ENCODE data around the gene RHBDF1.

The RHBDF1 gene

GRCh38 chr16:64914-65255, 7.5 kb downstream of the RHBDF1 start:
- Histone ChIP-seq H3K27ac (no peak overlapping the region), H3K36me3 (replicated peaks) (peaks cover 43% of the 10 kb centered on the region), H3K27me3 (replicated peaks) (no peaks in the 10 kb centered on the region), H3K4me3 (ENCODE audit: low read depth, low read length) (no peak overlapping the region)
- TF ChIP-seq CTCF (IDR thresholded peaks at IDR 0.05; ENCODE audit: low read depth, low read length, missing control alignments): no peak
- in situ Hi-C loops (cut with HindIII; ENCODE audit: low pct_ligation_motif_present, low sequenced_read_pairs): no loop called here
- DNase-seq: no peak

DNA sequence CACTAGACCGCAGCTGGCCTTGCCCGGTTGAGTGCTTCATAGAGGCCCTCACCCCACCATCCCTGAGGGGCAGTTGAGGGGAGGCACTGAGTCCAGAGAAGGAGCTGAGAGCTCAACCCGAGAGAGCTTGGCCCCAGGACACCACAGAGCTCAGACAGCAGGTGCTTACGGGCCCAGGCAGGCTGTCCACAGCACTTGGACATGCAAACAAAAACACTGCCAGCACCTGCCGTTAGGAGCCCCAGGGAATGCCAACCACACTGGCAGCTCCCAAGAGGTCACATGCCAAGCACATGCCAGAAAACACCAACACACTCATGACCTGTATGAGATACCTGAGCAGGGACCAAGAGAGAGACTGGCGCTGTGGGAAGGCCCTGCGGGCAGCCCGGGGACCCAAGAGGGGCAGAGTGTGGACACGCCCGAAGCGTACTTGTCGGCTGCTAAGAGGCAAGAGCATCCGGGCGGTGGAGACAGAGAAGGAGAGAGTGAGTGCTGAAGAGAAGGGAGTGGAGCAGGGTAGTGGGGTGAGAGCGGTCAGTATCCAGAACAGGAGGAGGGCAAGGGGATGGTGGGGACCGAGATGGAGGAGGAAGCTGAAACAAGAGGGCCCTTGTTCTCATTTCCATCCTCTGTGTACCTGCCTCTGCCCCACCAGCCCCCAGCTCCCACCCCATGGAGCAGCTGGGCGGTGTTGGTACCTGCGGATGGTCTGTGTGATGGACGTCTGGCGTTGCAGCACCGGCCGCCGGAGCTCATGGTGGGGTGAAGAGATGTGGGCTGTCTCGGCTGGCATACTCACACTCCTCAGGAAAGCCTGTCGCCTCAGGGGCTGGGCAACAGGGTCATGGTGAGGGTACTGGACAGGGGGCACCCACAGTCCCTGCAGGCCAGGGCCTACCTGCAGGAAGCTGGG, 8.2 kb downstream of the RHBDF1 start:
- no peak overlapping the region for H3K27ac ChIP-seq
- no peak overlapping the region for H3K4me3 ChIP-seq (ENCODE audit: low read depth, low read length)
- no peak for DNase-seq
- no peak for TF ChIP-seq CTCF (IDR thresholded peaks at IDR 0.05; ENCODE audit: low read depth, low read length, missing control alignments)
- H3K27me3 ChIP-seq (replicated peaks): no peaks in the 10 kb centered on the region
- in situ Hi-C loops (cut with HindIII; ENCODE audit: low pct_ligation_motif_present, low sequenced_read_pairs): no loop called here
- H3K36me3 ChIP-seq (replicated peaks): peaks cover 49% of the 10 kb centered on the region

DNA sequence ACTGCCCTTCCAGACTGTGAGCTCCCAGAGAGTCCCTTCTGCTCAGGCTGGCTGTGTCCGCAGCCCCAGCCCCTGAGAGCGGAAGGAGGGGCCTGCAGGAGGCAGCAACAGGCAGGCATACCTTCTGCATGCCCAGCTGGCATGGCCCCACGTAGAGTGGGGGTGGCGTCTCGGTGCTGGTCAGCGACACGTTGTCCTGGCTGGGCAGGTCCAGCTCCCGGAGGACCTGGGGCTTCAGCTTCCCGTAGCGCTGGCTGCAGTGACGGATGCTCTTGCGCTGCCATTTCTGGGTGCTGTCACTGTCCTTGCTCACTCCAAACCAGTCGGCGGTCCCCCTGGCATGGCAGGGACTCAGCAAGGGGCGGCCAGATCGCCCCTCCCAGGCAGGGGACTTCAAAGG, 9.0 kb downstream of the RHBDF1 start:
- DNase-seq: no peak
- Histone ChIP-seq H3K27me3 (replicated peaks) (no peaks in the 10 kb centered on the region), H3K36me3 (replicated peaks) (peaks cover 57% of the 10 kb centered on the region), H3K4me3 (ENCODE audit: low read depth, low read length) (no peak overlapping the region), H3K27ac (no peak overlapping the region)
- in situ Hi-C loops (cut with HindIII; ENCODE audit: low pct_ligation_motif_present, low sequenced_read_pairs): no loop called here
- TF ChIP-seq CTCF (IDR thresholded peaks at IDR 0.05; ENCODE audit: low read depth, low read length, missing control alignments): no peak

- in situ Hi-C loops (cut with HindIII; ENCODE audit: low pct_ligation_motif_present, low sequenced_read_pairs): no loop called here
- no peak for DNase-seq
- Histone ChIP-seq H3K4me3 (ENCODE audit: low read depth, low read length) (no peak overlapping the region), H3K27ac (no peak overlapping the region), H3K36me3 (replicated peaks) (peaks cover 62% of the 10 kb centered on the region), H3K27me3 (replicated peaks) (no peaks in the 10 kb centered on the region)
- no peak for TF ChIP-seq CTCF (IDR thresholded peaks at IDR 0.05; ENCODE audit: low read depth, low read length, missing control alignments)
Observed at GRCh38 chr16:62968-63391, 9.5 kb downstream of the RHBDF1 start.

DNA sequence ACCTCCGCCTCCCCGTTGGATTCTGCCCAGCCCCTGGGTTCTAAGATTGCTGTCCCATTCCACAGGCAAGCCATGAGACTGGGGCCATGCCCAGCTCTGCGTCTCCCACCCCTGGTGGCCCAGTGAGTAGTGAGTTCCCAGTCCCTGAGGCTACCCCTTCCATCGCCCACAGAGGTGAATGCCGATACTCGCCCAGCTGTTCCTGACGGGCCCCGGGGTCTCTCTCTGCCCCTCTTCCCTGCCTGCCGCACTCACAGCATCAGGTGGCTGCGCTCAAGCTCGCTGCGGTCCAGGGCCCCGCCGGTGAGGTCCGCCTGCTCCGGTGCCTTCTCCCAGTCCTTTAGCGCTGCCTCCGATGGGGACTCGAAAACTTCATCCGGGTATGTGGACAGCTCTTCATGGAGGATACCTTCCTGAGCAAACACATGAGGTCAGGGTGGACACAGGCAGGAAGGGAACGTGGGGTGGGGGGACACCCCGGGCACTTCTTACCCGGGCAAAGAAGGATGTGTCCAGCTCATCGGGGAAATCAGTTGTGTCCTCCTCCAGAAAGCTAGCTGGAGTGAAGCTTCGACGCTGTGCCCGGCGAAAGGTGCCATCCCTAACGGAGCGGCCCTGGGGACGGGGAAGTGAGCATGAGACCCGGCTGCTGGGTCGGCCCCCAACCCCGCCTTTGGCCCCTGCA, 10.0 kb downstream of the RHBDF1 start:
- in situ Hi-C loops (cut with HindIII; ENCODE audit: low pct_ligation_motif_present, low sequenced_read_pairs): no loop called here
- Histone ChIP-seq H3K27ac (no peak overlapping the region), H3K27me3 (replicated peaks) (no peaks in the 10 kb centered on the region), H3K36me3 (replicated peaks) (peaks cover 66% of the 10 kb centered on the region), H3K4me3 (ENCODE audit: low read depth, low read length) (no peak overlapping the region)
- no peak for TF ChIP-seq CTCF (IDR thresholded peaks at IDR 0.05; ENCODE audit: low read depth, low read length, missing control alignments)
- DNase-seq: no peak

All from brain microvascular endothelial cell (primary cell).